ENCODE measurements around the gene ITFG2.

DNA sequence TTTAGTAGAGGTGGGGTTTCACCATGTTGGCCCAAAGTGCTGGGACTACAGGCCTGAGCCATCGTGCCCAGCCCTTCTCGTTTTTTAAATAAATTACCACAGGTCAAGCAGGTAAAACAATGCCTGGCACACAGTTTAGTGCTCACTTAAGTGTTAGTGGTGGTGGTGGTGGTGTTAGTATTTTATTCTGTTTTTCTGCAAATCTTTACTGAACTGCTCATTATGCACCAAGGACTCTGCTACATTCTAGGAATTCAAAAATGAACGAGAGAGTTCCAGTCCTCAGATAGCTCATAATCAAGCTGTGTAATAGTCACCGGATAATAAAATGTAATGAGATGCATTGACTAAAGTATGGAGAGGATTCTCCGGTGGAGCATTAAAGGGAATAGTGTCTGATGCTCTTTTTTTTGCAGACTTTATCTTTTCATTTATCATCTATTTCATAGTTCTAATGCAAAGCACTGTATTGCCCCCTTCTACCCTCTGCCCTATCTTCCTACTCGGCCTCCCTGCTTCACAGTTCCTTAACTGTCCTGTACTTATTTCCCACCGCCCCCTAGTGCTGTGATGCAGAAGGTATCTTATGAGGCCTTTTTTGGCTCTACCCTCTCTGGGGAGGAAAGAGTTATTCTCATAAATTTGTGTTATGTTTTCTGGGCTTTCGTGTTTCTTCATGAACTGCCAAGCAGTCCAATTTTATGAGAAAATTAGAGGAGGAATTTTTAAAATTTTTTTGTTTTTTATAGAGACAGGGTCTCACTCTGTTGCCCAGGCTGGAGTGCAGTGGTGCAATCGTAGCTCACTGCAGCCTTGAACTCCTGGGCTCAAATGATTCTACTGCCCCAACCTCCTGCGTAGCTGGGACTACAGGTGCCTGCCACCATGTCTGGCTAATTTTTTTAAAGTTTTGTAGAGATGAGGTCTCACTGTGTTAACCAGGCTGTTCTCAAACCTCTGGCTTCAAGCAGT is 1.0 kb downstream of the ITFG2 start:
- TF ChIP-seq EZH2phosphoT487 (IDR thresholded peaks at IDR 0.05; ENCODE audit: insufficient read depth, low read depth) (no peak), EZH2 (IDR thresholded peaks at IDR 0.05; ENCODE audit: insufficient read depth, poor library complexity, severe bottlenecking) (no peak)

Data from GM23248 (cell line).